ENCODE measurements around the gene CA10. TPM values are rescaled to one million over a fixed set of nuclear protein-coding genes. Genes with fewer than 3 reads are reported as not detected.

The CA10 gene
- polyA plus RNA-seq, 4 donors, result 8.4 to 17.2 (median 10.2) TPM

GRCh38 chr17:51700011-51700760 lies 458.3 kb downstream of the CA10 start:
- no peak for DNase-seq (ENCODE audit: low read depth in 4 of 4, low spot score in 2 of 4)

GRCh38 chr17:51699303-51699702 lies 459.2 kb downstream of the CA10 start:
- DNase-seq (ENCODE audit: low read depth in 4 of 4, low spot score in 2 of 4), result no peak

- DNase-seq (ENCODE audit: low read depth in 4 of 4, low spot score in 2 of 4), result no peak
These were observed 465.6 kb downstream of the CA10 start for GRCh38 chr17:51692917-51693316.

DNA sequence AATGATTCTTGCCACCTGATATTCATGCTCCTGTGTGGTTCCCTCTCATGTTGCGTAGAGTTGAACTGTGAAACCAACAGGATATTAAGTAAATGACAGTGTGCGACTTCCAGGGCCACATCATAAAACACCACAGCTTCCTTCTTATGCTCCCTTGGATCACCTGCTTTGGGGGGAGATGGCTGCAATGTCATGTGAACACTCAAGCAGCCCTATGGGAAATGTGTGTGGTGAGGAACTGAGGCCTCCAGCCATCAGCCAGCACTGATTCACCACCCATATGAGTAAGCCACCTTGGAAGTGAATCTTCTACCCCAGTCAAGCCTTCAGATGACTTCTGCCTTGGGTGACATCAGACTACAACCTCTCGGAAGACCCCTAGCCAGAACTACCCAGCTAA lies 470.6 kb downstream of the CA10 start:
- no peak for DNase-seq (ENCODE audit: low read depth in 4 of 4, low spot score in 2 of 4)

- no peak for DNase-seq (ENCODE audit: low read depth in 4 of 4, low spot score in 2 of 4)
These were observed 473.1 kb downstream of the CA10 start for GRCh38 chr17:51685287-51685909.

DNA sequence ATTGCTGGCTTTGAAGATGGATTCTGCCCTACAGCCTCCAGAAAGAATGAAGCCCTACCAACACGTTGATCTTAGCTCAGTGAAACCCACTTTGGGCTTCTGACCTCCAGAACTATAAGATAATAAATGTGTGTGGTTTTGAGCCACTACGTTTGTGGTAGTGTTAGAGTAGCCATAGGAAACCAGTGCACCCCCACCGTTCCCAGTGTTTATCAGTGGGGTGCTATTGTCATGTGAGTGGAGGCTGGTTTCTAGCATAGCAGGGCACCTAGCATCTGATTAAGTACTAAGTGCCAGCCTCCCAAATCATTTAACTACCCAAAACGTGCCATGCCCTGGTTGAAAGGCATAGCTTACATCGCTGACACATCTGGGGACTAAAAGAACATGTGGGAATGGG lies 474.3 kb downstream of the CA10 start:
- DNase-seq (ENCODE audit: low read depth in 4 of 4, low spot score in 2 of 4), result no peak

DNA sequence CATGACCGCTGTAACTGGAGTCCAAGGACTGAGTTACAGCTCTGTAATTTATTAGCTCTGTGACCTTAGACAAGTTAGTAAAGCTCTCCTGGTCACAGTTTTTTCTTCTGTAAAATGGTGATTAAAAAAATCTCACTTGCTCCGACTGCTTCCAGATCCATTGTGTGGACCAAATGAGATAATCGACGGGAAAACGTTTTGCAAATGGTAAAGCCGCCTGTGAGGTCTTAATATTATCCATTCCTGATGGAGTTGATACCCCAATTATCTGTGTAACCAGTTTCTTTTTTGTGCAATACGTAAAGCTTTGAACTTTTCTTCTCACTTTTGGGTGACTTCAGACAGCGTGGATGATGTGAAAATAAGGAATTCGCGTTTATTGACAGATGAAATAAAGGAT lies 475.2 kb downstream of the CA10 start:
- no peak for DNase-seq (ENCODE audit: low read depth in 4 of 4, low spot score in 2 of 4)

DNA sequence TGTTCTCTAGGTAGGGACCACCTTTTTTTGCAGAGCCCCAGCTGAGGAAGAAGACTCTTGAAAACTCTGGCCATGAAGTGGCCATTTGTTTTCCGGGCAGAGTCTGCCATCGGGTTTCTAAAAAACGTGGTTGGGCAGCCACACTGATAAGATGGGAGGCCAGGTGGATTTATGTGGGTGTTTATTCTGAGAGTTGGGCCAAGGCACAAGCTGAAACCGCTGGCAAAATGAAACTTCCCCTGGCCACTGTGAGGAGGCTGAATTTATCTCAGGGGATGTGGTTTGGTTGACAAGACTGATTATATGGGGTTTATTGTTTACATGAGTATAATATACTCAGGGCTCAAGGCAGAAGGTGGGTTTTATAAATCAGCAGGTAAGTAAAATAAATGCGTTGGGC lies 476.4 kb downstream of the CA10 start:
- DNase-seq (ENCODE audit: low read depth in 4 of 4, low spot score in 2 of 4), result no peak

GRCh38 chr17:51677875-51678274 lies 480.6 kb downstream of the CA10 start:
- DNase-seq (ENCODE audit: low read depth in 4 of 4, low spot score in 2 of 4), result no peak

DNA sequence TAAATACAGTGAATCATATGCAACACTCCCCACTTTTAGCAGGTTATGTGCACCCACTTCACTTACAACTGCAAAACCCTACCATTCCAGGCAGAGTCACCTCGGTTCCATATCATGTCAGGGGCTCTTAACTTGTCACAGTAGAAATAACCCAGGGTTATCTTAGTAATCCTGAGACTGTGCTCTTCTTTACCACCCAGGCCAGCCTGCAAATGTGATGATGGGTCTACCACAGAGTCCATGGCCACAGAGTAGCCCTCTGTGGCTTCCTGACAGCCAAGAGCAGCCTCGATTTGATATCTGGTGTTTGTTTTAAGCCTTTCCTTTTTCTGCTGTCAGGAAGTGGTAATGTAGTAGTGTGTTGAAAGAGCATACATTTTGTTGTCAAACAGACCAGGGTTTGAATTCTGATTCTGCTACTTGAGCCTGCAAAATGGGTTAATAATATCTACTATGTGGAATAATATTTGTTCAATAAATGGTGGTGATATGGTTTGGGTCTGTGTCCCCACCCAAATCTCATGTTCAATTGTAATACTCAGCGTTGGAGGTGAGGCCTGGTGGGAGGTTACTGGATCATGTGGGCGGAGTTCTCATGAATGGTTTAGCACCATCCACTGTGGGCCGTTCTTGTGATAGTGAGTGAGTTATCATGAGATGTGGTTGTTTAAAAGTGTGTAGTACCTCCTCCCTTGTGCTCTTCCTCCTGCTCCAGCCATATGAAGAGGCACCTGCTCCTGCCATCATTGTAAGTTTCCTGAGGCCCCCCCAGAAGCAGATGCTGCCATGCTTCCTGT lies 481.6 kb downstream of the CA10 start:
- no peak for DNase-seq (ENCODE audit: low read depth in 4 of 4, low spot score in 2 of 4)

GRCh38 chr17:51674579-51675255 lies 483.8 kb downstream of the CA10 start:
- no peak for DNase-seq (ENCODE audit: low read depth in 4 of 4, low spot score in 2 of 4)

DNA sequence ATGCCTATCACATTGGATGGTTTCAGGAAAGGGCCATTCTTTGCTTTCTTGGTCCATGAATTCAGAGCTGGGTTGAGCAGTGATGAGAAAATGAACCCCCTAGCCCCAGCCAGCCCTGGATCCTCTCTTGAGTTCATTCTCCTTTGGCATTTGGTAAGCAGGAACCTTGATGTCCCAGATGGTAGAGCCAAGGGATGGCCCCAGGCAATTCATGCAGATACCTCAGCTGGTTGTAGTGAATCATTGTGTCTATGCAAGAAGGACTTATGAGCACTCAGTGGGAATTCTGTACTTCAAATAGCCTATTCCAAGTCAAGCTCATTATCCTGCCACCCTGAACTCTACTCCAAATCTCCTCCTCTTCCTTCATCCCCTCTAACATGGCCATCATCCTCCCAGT lies 485.4 kb downstream of the CA10 start:
- DNase-seq (ENCODE audit: low read depth in 4 of 4, low spot score in 2 of 4), result no peak

DNA sequence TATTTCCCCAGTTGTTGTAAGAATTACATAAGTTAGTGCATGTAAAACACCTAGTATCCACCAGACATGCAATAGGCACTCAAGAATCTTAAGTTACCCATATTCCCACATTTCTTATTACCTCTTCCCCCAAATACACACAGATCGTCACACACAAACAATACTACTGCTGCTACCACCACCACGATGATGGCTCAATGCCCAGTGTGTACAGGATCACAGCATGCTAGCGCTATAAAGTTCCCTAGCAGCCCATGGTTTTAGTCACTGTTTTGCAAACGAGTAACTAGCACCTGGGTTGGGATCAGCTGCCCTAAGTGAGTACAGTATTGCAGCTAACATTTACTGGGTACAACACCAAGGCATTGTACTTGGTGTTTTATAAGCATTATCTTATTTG lies 486.4 kb downstream of the CA10 start:
- no peak for DNase-seq (ENCODE audit: low read depth in 4 of 4, low spot score in 2 of 4)

DNA sequence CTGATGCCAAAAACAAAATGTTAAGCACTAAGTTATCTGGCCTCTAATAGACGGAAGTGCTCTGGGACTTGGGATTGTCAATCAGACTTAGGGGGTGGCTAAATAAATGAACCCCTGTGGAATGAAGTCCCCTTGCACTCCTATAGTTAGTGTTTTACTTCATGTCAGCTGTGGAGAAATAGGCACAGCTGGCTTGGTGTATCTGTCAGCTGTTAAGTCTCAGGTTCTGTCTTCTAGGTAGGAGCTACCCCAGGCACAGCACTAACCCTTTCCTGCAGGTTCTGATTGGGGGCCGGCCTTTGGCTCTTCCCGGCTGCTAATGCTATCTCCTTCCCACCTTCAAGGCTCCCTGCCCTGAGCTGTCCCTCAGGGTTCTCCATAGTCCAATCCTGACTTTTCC lies 487.6 kb downstream of the CA10 start:
- DNase-seq (ENCODE audit: low read depth in 4 of 4, low spot score in 2 of 4), result no peak

- no peak for DNase-seq (ENCODE audit: low read depth in 4 of 4, low spot score in 2 of 4)
These were observed 489.6 kb downstream of the CA10 start for GRCh38 chr17:51668963-51669246.

DNA sequence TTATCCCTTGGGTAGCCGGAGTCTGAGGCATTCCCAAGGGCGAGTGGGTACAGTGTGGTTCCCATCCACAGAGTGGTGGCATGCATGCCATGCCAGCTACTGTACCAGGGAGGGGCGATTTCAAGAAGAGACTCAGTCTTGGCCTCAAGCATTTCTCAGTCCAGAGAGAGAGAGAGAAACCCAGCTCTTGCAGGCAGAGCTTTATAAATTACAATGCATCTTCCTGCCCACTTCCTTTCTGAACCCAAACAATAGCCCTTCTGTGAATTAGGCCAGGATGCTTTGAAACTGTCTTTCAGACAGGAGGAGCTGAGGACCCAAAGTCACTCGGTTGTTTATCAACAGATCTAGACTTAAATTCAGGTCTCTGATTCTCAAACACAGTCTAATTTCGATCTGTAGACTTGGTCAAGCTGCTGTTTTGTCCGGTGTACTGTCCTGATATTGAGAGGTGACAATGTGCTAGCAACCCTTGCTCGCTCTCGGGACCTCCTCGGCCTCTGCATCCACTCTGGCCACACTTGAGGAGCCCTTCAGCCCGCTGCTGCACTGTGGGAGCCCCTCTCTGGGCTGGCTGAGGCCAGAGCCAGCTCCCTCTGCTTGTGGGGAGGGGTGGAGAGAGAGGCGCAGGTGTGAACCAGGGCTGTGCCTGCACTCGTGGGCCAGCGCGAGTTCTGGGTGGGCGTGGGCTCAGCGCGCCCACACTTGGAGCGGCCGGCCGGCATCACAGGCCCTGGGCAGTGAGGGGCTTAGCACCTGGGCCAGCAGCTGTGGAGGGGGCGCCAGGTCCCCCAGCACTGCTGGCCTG lies 490.2 kb downstream of the CA10 start:
- no peak for DNase-seq (ENCODE audit: low read depth in 4 of 4, low spot score in 2 of 4)

DNA sequence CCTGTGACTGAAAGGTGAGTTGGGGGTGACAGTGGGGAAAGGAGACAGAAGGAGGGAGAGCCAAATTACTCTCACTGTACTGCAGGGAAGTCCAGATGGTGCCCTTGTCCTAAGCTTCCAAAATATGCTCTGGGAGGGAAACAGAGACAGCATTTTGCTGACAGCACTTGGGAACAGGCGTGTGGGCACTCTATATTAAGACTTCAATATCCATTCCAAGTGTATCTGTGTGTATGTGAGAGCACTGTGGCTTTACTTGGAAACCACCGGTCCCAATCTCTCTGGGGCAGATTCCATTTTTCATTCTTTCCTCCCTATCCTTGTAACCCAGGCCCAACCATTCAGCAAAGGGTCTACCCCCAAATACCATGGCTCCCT lies 490.8 kb downstream of the CA10 start:
- DNase-seq (ENCODE audit: low read depth in 4 of 4, low spot score in 2 of 4), result no peak

- no peak for DNase-seq (ENCODE audit: low read depth in 4 of 4, low spot score in 2 of 4)
These were observed 491.4 kb downstream of the CA10 start for GRCh38 chr17:51666971-51667705.

DNA sequence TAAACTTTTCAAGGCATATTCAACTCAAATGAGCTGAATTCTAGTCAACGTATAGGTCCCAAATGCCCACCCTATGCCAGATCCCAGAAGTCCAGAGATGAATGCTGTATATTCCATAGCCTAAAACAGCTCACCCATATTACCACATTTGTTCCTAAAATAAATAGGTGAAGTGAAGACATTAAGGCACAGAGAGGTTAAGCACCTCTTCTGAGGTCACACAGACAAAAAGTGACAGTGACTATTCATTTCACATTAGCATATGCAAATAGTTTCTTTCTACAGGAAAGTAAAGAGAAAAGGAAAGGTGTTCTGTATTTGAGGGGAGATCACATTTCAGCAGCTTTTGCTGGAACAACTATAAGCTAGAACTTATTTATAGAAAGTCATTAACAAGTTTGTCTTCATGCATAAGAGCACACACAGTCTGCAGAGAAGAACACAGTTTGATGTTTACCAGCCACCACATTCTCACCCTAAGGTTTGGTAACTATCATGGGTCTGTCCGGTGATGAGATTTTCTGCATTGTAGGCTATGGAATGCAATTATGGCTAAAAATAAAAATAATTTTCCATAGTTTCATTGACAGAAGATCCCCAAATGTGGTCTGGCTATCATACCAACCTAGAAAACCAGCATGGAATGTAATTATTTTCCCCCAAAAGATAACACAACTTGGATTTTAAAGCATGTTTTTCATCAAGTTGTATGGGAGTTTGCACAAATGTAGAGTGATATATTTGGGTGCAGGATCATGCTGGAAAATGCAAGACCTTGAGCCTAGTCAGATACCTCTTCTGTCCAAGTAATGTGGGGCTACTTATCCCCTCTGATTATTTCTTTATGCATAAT lies 496.1 kb downstream of the CA10 start:
- no peak for DNase-seq (ENCODE audit: low read depth in 4 of 4, low spot score in 2 of 4)

All from left renal cortex interstitium (tissue), 4 donors.